ENCODE data around the gene SIAH2. TPM values are rescaled to one million over a fixed set of nuclear protein-coding genes. Genes with fewer than 3 reads are reported as not detected.

SIAH2 gene
- polyA plus RNA-seq, 3 donors = 24.6 to 43.5 (median 28.2) TPM

GRCh38 chr3:150756491-150757059 is 6.4 kb downstream of the SIAH2 start:
- Histone ChIP-seq H3K4me1 (ENCODE audit: control insufficient read depth in 1 of 2, insufficient read depth in 2 of 2, low read length in 2 of 2) (peaks cover 34 to 41% of the 10 kb centered on the region in 2 donors), H3K9me3 (replicated peaks in 1 of 2; ENCODE audit: control insufficient read depth in 1 of 2, insufficient read depth in 1 of 2, low read length in 2 of 2) (no peaks in the 10 kb centered on the region), H2AFZ (ENCODE audit: insufficient read depth, low read depth, low read length, poor library complexity, severe bottlenecking) (no peak overlapping the region), H3K27me3 (ENCODE audit: control insufficient read depth in 2 of 2, insufficient read depth in 2 of 2, low read length in 2 of 2) (no peaks in the 10 kb centered on the region), H3K9ac (ENCODE audit: insufficient read depth, low read length, poor library complexity, severe bottlenecking) (no peak overlapping the region), H3K36me3 (replicated peaks in 1 of 2; ENCODE audit: control insufficient read depth in 1 of 2, insufficient read depth in 2 of 2, low read length in 2 of 2) (peaks cover 6 to 20% of the 10 kb centered on the region in 2 donors), H3K79me2 (ENCODE audit: insufficient read depth, low read length) (peaks cover 98% of the 10 kb centered on the region), H3K27ac (ENCODE audit: low read depth in 1 of 2, low read length in 2 of 2) (peak overlapping the region in 1 of 2 donors; percentile 54), H4K20me1 (ENCODE audit: insufficient read depth, low read length) (peaks cover 40% of the 10 kb centered on the region), H3K4me2 (replicated peaks; ENCODE audit: extremely low read depth, low read length, poor library complexity, severe bottlenecking) (no peak overlapping the region), H3K4me3 (replicated peaks in 1 of 3; ENCODE audit: low read depth in 2 of 3, low read length in 3 of 3) (no peak overlapping the region)
- intact Hi-C loops (cut with micrococcal nuclease) = no loop called here
- 92% methylated on average over 2 of the region's 4 CpGs for WGBS (ENCODE audit: insufficient coverage)
- peaks cover 0 to 2% (median 0%) of the 10 kb centered on the region in 7 donors for H3K9me3 Mint-ChIP-seq
- H3K27ac Mint-ChIP-seq = peak overlapping the region in 5 of 7 donors; percentile 19 to 84 (median 52)
- H3K4me3 Mint-ChIP-seq = no peak overlapping the region
- TF ChIP-seq, protein P1, sequence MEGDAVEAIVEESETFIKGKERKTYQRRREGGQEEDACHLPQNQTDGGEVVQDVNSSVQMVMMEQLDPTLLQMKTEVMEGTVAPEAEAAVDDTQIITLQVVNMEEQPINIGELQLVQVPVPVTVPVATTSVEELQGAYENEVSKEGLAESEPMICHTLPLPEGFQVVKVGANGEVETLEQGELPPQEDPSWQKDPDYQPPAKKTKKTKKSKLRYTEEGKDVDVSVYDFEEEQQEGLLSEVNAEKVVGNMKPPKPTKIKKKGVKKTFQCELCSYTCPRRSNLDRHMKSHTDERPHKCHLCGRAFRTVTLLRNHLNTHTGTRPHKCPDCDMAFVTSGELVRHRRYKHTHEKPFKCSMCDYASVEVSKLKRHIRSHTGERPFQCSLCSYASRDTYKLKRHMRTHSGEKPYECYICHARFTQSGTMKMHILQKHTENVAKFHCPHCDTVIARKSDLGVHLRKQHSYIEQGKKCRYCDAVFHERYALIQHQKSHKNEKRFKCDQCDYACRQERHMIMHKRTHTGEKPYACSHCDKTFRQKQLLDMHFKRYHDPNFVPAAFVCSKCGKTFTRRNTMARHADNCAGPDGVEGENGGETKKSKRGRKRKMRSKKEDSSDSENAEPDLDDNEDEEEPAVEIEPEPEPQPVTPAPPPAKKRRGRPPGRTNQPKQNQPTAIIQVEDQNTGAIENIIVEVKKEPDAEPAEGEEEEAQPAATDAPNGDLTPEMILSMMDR (IDR thresholded peaks at IDR 0.05) = no peak
- no peak for DNase-seq
- H3K36me3 Mint-ChIP-seq = peaks cover 27 to 35% of the 10 kb centered on the region in 2 donors
- H3K27me3 Mint-ChIP-seq (ENCODE audit: low read depth in 3 of 3) = no peaks in the 10 kb centered on the region
- H3K4me1 Mint-ChIP-seq = peaks cover 62% of the 10 kb centered on the region

GRCh38 chr3:150755902-150756301 is 7.1 kb downstream of the SIAH2 start:
- intact Hi-C loops (cut with micrococcal nuclease) = no loop called here

More at GRCh38 chr3:150755902-150756301, 7.1 kb downstream of the SIAH2 start:
- TF ChIP-seq, protein P1 (IDR thresholded peaks at IDR 0.05) = no peak
- H3K27ac ChIP-seq (ENCODE audit: low read depth in 1 of 2, low read length in 2 of 2) = peak overlapping the region in 1 of 2 donors; percentile 54
- peaks cover 61% of the 10 kb centered on the region for H3K4me1 Mint-ChIP-seq
- H3K79me2 ChIP-seq (ENCODE audit: insufficient read depth, low read length) = peaks cover 98% of the 10 kb centered on the region
- peaks cover 28 to 35% of the 10 kb centered on the region in 2 donors for H3K4me1 ChIP-seq (ENCODE audit: control insufficient read depth in 1 of 2, insufficient read depth in 2 of 2, low read length in 2 of 2)
- no peak overlapping the region for H2AFZ ChIP-seq (ENCODE audit: insufficient read depth, low read depth, low read length, poor library complexity, severe bottlenecking)
- H4K20me1 ChIP-seq (ENCODE audit: insufficient read depth, low read length) = peaks cover 47% of the 10 kb centered on the region
- no peaks in the 10 kb centered on the region for H3K9me3 ChIP-seq (replicated peaks in 1 of 2; ENCODE audit: control insufficient read depth in 1 of 2, insufficient read depth in 1 of 2, low read length in 2 of 2)
- H3K4me3 Mint-ChIP-seq = no peak overlapping the region
- H3K4me3 ChIP-seq (replicated peaks in 1 of 3; ENCODE audit: low read depth in 2 of 3, low read length in 3 of 3) = peak overlapping the region in 1 of 3 experiments; percentile 12
- peak overlapping the region; percentile 61 to 88 (median 81) for H3K27ac Mint-ChIP-seq
- H3K36me3 ChIP-seq (replicated peaks in 1 of 2; ENCODE audit: control insufficient read depth in 1 of 2, insufficient read depth in 2 of 2, low read length in 2 of 2) = peaks cover 6 to 20% of the 10 kb centered on the region in 2 donors
- 40% methylated on average over 2 of the region's 3 CpGs for WGBS (ENCODE audit: insufficient coverage)
- H3K36me3 Mint-ChIP-seq = peaks cover 27 to 35% of the 10 kb centered on the region in 2 donors
- H3K4me2 ChIP-seq (replicated peaks; ENCODE audit: extremely low read depth, low read length, poor library complexity, severe bottlenecking) = peak overlapping the region; percentile 20
- DNase-seq = peak in 2 of 3 donors; percentile 43 to 58
- H3K9ac ChIP-seq (ENCODE audit: insufficient read depth, low read length, poor library complexity, severe bottlenecking) = no peak overlapping the region
- H3K27me3 ChIP-seq (ENCODE audit: control insufficient read depth in 2 of 2, insufficient read depth in 2 of 2, low read length in 2 of 2) = no peaks in the 10 kb centered on the region
- no peaks in the 10 kb centered on the region for H3K27me3 Mint-ChIP-seq (ENCODE audit: low read depth in 3 of 3)
- peaks cover 0 to 2% (median 0%) of the 10 kb centered on the region in 7 donors for H3K9me3 Mint-ChIP-seq

All from CD14-positive monocyte (primary cell).